Heart right ventricle (tissue), 16 donors: Measurements from ENCODE around the gene SUGCT. TPM values are rescaled to one million over a fixed set of nuclear protein-coding genes. Genes with fewer than 3 reads are reported as not detected.

Source experiments
- ATAC-seq, 8 donors: fragments of 200-7000 bp; cut with Tn5 transposase; one replicate each; pipeline ENCODE4 v1.9.1; 2020; ENCODE audit warnings: mild to moderate bottlenecking in 8 of 8, moderate library complexity in 8 of 8, moderate number of reproducible peaks in 1 of 8
- DNase-seq, 2 donors: peaks; one replicate each; pipeline ENCODE4 v3.0.0-alpha.2; 2020
- H3K27ac ChIP-seq, 10 donors: fragments of 200-600 bp; sonication (generic) in 2 of 10; one replicate each; pipeline versions ENCODE4 v1.5.0 to v1.8.0; 2020 to 2022; ENCODE audit warnings: mild to moderate bottlenecking in 3 of 10
- H3K27me3 ChIP-seq, 7 donors: fragments of 200-600 bp; one replicate each; pipeline ENCODE4 v1.8.0; 2021 to 2022; ENCODE audit warnings: mild to moderate bottlenecking in 2 of 7
- H3K36me3 ChIP-seq, 9 donors: fragments of 200-600 bp; sonication (generic) in 1 of 9; one replicate each; pipeline versions ENCODE4 v1.5.0 to v1.8.0; 2020 to 2022; ENCODE audit warnings: mild to moderate bottlenecking in 2 of 9
- H3K4me1 ChIP-seq, 9 donors: fragments of 200-600 bp; sonication (generic) in 1 of 9; one replicate each; pipeline versions ENCODE4 v1.5.0 to v1.8.0; 2020 to 2022; ENCODE audit warnings: mild to moderate bottlenecking in 4 of 9
- H3K4me3 ChIP-seq, 10 donors: fragments of 200-600 bp; sonication (generic) in 2 of 10; one replicate each; pipeline versions ENCODE4 v1.5.0 to v1.8.0; 2020 to 2022; ENCODE audit warnings: mild to moderate bottlenecking in 7 of 10, moderate library complexity in 2 of 10
- H3K9me3 ChIP-seq, 11 donors: fragments of 200-600 bp in 10 of 11; sonication (generic) in 2 of 11; one replicate each; pipeline versions ENCODE4 v1.5.0 to v1.8.0; 2013 to 2022; ENCODE audit warnings: mild to moderate bottlenecking in 2 of 11, control low read depth in 1 of 11, moderate library complexity in 1 of 11
- CTCF ChIP-seq, 9 donors: fragments of 200-600 bp; sonication (generic) in 2 of 9; IDR thresholded peaks; one replicate each; pipeline versions ENCODE4 v1.5.0 to v1.8.0; 2021 to 2022; ENCODE audit warnings: antibody characterized with exemption in 9 of 9, mild to moderate bottlenecking in 5 of 9, moderate library complexity in 1 of 9
- WGBS, 2 donors: extraction: QIAGEN DNeasy Blood & Tissue Kit; methylation state at CpG; one replicate each; pipeline ENCODE4 v1.1.7; 2013; ENCODE audit warnings: inconsistent platforms in 1 of 2; 5-methylcytosine and 5-hydroxymethylcytosine counted together
- intact Hi-C, 10 donors: fragments of 100-400 bp; cut with DNase I; formaldehyde crosslinking; loops; one replicate each; pipeline versions ENCODE4 v1.11.1 to v1.14.2; 2022
- polyA plus RNA-seq, 2 donors: library from polyadenylated mRNA; stranded (reverse); fragments of 200-250 nt; gene quantifications; one replicate each; pipeline ENCODE4 v1.2.3, GENCODE V29; 2013
- total RNA-seq, 10 donors: library from RNA; stranded (reverse); fragmentation: NEBNext Ultra II Directional in 3 of 10; extraction: Animal tissue kit (Norgen Biotek cat#: 25700) in 3 of 10; gene quantifications; one replicate each; pipeline versions ENCODE4 v1.2.1 to v1.2.4, GENCODE V29; 2021 to 2023
- donor health status: Arrhythmogenic right ventricular cardiomyopathy.
- donor health status: ischemic (EF 13 %, LVEDD 7.1; RV severe dilation, severe dysfunction).
- donor health status: healthy with polysubstance abuse.
- donor health status: DM: no; HTN: yes; CAD: no.
- donor health status: DM: no; HTN: no; CAD: no.
- donor health status: ischemic (EF 25% LVEDD 6.9; RV normal size, moderate dysfunction).
- donor health status: ischemic (EF 25% LVEDD 5.7; RV mildly dilated, moderate dysfunction).
- donor health status: healthy.
- donor health status: DM: yes; HTN: yes; CAD: no.
- donor health status: Ischemic cardiomyopathy.
- donor health status: ischemic (EF 35%, LVEDD 5.7; RV mildly dilated, moderate dysfunction).
- donor health status: nonischemic (EF 11% LVEDD 7.7; RV severe dilation, severe dysfunction).
- donor health status: DM: yes; HTN: yes; CAD: no.
- donor health status: PGD.
- donor health status: ischemic (EF 29% LVEDD 5.4; RV normal size, mild dysfunction).
- donor health status: nonischemic (EF 23%, LVEDD 6.1; RV moderate dilation, normal function).

SUGCT gene
- total and polyA plus RNA-seq, 12 donors = 1.2 to 8.1 (median 6.1) TPM

GRCh38 chr7:40231796-40232195, 97.0 kb downstream of the SUGCT start:
- H3K4me1 ChIP-seq = peaks cover 0 to 10% (median 0%) of the 10 kb centered on the region in 9 donors
- intact Hi-C loops = loop anchor here in 2 of 10 donors (5.0 kb wide), 1 partner anchor 1501 kb away; no protein-coding TSS in a partner anchor
- no peaks in the 10 kb centered on the region for H3K27me3 ChIP-seq
- H3K36me3 ChIP-seq = no peaks in the 10 kb centered on the region
- DNase-seq (no peak), ATAC-seq (no peak)
- no peaks in the 10 kb centered on the region for H3K9me3 ChIP-seq
- 87 to 95% methylated on average over 1 of the region's 1 CpG for WGBS, 2 donors
- no peak overlapping the region for H3K27ac ChIP-seq
- TF ChIP-seq CTCF (IDR thresholded peaks at IDR 0.05) = no peak
- no peak overlapping the region for H3K4me3 ChIP-seq

DNA sequence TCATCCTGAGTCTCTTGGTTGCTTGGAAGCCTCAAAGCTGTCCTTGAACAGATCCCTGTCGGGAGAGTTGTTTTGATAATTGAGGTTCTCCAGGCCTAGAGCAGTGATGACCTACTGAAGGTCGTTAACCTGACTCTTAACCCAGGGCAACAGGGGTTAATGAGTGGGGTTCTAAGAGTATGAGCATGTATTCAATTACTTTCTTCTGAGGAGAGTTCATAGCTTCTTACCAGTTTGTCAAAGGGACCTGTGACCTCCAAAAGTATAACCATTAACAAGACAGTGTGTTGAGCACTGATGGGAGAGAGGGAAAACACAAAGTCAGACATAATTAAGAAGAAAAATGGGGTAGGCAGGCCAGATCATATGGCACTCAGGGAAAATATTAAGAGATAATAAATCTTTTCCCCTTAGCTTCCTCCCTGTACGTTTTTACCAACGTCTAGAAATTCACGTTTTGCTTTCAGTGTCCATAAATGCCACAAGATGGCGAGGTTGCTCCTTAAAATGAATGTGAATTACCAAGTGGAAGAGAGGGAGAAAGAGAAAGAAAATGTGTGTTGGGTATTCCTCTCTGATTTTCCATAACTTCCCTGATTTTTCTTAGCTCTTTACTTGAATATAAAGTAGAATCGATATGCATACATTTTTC, 97.6 kb downstream of the SUGCT start:
- Histone ChIP-seq H3K4me1 (peaks cover 0 to 10% (median 0%) of the 10 kb centered on the region in 9 donors), H3K4me3 (no peak overlapping the region), H3K36me3 (no peaks in the 10 kb centered on the region), H3K9me3 (no peaks in the 10 kb centered on the region), H3K27me3 (no peaks in the 10 kb centered on the region), H3K27ac (no peak overlapping the region)
- ATAC-seq (no peak), DNase-seq (peak in 1 of 2 donors; percentile 30)
- intact Hi-C loops = loop anchor here in 2 of 10 donors (5.0 kb wide), 1 partner anchor 1500 kb away; no protein-coding TSS in a partner anchor
- peak in 8 of 9 donors; percentile 42 to 65 (median 58) for TF ChIP-seq CTCF (IDR thresholded peaks at IDR 0.05)
- 20 to 23% methylated on average over 7 of the region's 7 CpGs for WGBS, 2 donors

DNA sequence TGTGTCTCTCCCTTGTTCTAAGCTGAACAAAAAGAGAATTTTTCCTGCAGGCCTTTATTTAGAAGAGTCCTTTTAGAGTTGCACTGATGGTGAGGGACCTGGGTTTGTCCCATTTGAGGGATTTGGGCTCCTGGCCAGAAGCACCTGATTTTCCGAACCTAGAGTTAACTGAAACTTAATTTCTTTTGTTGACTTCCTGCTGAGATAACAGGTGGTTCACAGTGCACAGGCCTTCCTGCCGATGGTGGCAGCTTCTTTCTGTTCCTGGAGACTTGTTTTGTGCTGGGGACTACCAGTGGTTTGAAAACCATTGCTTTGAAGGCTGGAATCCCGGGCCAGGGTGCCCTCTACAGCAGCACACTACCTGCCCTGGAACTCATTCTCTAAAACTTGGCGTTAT, 99.2 kb downstream of the SUGCT start:
- Histone ChIP-seq H3K27me3 (no peaks in the 10 kb centered on the region), H3K4me1 (peaks cover 0 to 10% (median 0%) of the 10 kb centered on the region in 9 donors), H3K27ac (no peak overlapping the region), H3K9me3 (no peaks in the 10 kb centered on the region), H3K4me3 (no peak overlapping the region), H3K36me3 (no peaks in the 10 kb centered on the region)
- WGBS, 2 donors = 60 to 70% methylated on average over 4 of the region's 4 CpGs
- DNase-seq = no peak
- no peak for TF ChIP-seq CTCF (IDR thresholded peaks at IDR 0.05)
- intact Hi-C loops = loop anchor here in 2 of 10 donors (5.0 kb wide), 1 partner anchor 1498 kb away; no protein-coding TSS in a partner anchor
- no peak for ATAC-seq

GRCh38 chr7:40234666-40235065, 99.9 kb downstream of the SUGCT start:
- intact Hi-C loops = loop anchor here in 2 of 10 donors (5.0 kb wide), 1 partner anchor 1498 kb away; no protein-coding TSS in a partner anchor
- H3K4me3 ChIP-seq = no peak overlapping the region
- no peaks in the 10 kb centered on the region for H3K27me3 ChIP-seq
- H3K36me3 ChIP-seq = no peaks in the 10 kb centered on the region
- no peaks in the 10 kb centered on the region for H3K9me3 ChIP-seq
- 95 to 97% methylated on average over 8 of the region's 8 CpGs for WGBS, 2 donors
- no peak for ATAC-seq
- H3K27ac ChIP-seq = no peak overlapping the region
- no peak for DNase-seq
- no peak for TF ChIP-seq CTCF (IDR thresholded peaks at IDR 0.05)
- peaks cover 0 to 10% (median 0%) of the 10 kb centered on the region in 9 donors for H3K4me1 ChIP-seq
